ENCODE data around the gene STAT4.

The STAT4 gene

GRCh38 chr2:191056228-191056627, 94.6 kb downstream of the STAT4 start:
- no peaks in the 10 kb centered on the region for H3K9me3 ChIP-seq (ENCODE audit: low read length)
- no peak overlapping the region for H2AFZ ChIP-seq (ENCODE audit: low read depth, low read length)
- H3K36me3 ChIP-seq (ENCODE audit: insufficient read depth, low read length): no peaks in the 10 kb centered on the region

GRCh38 chr2:191053256-191053655, 97.5 kb downstream of the STAT4 start:
- no peak overlapping the region for H3K4me3 ChIP-seq (ENCODE audit: low read length)
- no peaks in the 10 kb centered on the region for H3K36me3 ChIP-seq (ENCODE audit: insufficient read depth, low read length)
- H3K9me3 ChIP-seq (ENCODE audit: low read length): no peaks in the 10 kb centered on the region
- no peaks in the 10 kb centered on the region for H3K27me3 ChIP-seq (ENCODE audit: insufficient read depth, low read length)
- H3K4me1 ChIP-seq (ENCODE audit: insufficient read depth, low read length): no peaks in the 10 kb centered on the region
- H2AFZ ChIP-seq (ENCODE audit: low read depth, low read length): no peak overlapping the region

More at GRCh38 chr2:191056228-191056627, 94.6 kb downstream of the STAT4 start:
- H3K4me3 ChIP-seq (ENCODE audit: low read length): no peak overlapping the region
- no peaks in the 10 kb centered on the region for H3K4me1 ChIP-seq (ENCODE audit: insufficient read depth, low read length)
- H3K27me3 ChIP-seq (ENCODE audit: insufficient read depth, low read length): no peaks in the 10 kb centered on the region

- Histone ChIP-seq H3K9me3 (ENCODE audit: low read length) (no peaks in the 10 kb centered on the region), H2AFZ (ENCODE audit: low read depth, low read length) (no peak overlapping the region), H3K36me3 (ENCODE audit: insufficient read depth, low read length) (no peaks in the 10 kb centered on the region), H3K4me1 (ENCODE audit: insufficient read depth, low read length) (no peaks in the 10 kb centered on the region), H3K4me3 (ENCODE audit: low read length) (no peak overlapping the region), H3K27me3 (ENCODE audit: insufficient read depth, low read length) (no peaks in the 10 kb centered on the region)
Observed at GRCh38 chr2:191051825-191052778, 98.7 kb downstream of the STAT4 start.

GRCh38 chr2:191051177-191051576, 99.6 kb downstream of the STAT4 start:
- Histone ChIP-seq H3K4me3 (ENCODE audit: low read length) (no peak overlapping the region), H3K36me3 (ENCODE audit: insufficient read depth, low read length) (no peaks in the 10 kb centered on the region), H2AFZ (ENCODE audit: low read depth, low read length) (no peak overlapping the region), H3K27me3 (ENCODE audit: insufficient read depth, low read length) (no peaks in the 10 kb centered on the region), H3K4me1 (ENCODE audit: insufficient read depth, low read length) (no peaks in the 10 kb centered on the region), H3K9me3 (ENCODE audit: low read length) (no peaks in the 10 kb centered on the region)

- Histone ChIP-seq H3K4me3 (ENCODE audit: low read length) (no peak overlapping the region), H3K27me3 (ENCODE audit: insufficient read depth, low read length) (no peaks in the 10 kb centered on the region), H3K9me3 (ENCODE audit: low read length) (no peaks in the 10 kb centered on the region), H2AFZ (ENCODE audit: low read depth, low read length) (no peak overlapping the region), H3K4me1 (ENCODE audit: insufficient read depth, low read length) (no peaks in the 10 kb centered on the region), H3K36me3 (ENCODE audit: insufficient read depth, low read length) (no peaks in the 10 kb centered on the region)
Observed at GRCh38 chr2:191050640-191050987, 100.2 kb downstream of the STAT4 start.

GRCh38 chr2:191049728-191050639, 100.8 kb downstream of the STAT4 start:
- Histone ChIP-seq H2AFZ (ENCODE audit: low read depth, low read length) (no peak overlapping the region), H3K27me3 (ENCODE audit: insufficient read depth, low read length) (no peaks in the 10 kb centered on the region), H3K36me3 (ENCODE audit: insufficient read depth, low read length) (no peaks in the 10 kb centered on the region), H3K4me3 (ENCODE audit: low read length) (no peak overlapping the region), H3K9me3 (ENCODE audit: low read length) (no peaks in the 10 kb centered on the region), H3K4me1 (ENCODE audit: insufficient read depth, low read length) (peaks cover 5% of the 10 kb centered on the region)

GRCh38 chr2:191048073-191048472, 102.7 kb downstream of the STAT4 start:
- no peak overlapping the region for H2AFZ ChIP-seq (ENCODE audit: low read depth, low read length)
- no peaks in the 10 kb centered on the region for H3K9me3 ChIP-seq (ENCODE audit: low read length)
- no peak overlapping the region for H3K4me3 ChIP-seq (ENCODE audit: low read length)
- H3K4me1 ChIP-seq (ENCODE audit: insufficient read depth, low read length): peaks cover 5% of the 10 kb centered on the region
- no peaks in the 10 kb centered on the region for H3K36me3 ChIP-seq (ENCODE audit: insufficient read depth, low read length)
- no peaks in the 10 kb centered on the region for H3K27me3 ChIP-seq (ENCODE audit: insufficient read depth, low read length)

- Histone ChIP-seq H3K36me3 (ENCODE audit: insufficient read depth, low read length) (no peaks in the 10 kb centered on the region), H2AFZ (ENCODE audit: low read depth, low read length) (no peak overlapping the region), H3K9me3 (ENCODE audit: low read length) (no peaks in the 10 kb centered on the region), H3K27me3 (ENCODE audit: insufficient read depth, low read length) (no peaks in the 10 kb centered on the region), H3K4me3 (ENCODE audit: low read length) (no peak overlapping the region), H3K4me1 (ENCODE audit: insufficient read depth, low read length) (peaks cover 5% of the 10 kb centered on the region)
Observed at GRCh38 chr2:191045141-191045540, 105.7 kb downstream of the STAT4 start.

GRCh38 chr2:191043438-191043837, 107.4 kb downstream of the STAT4 start:
- no peak overlapping the region for H3K4me3 ChIP-seq (ENCODE audit: low read length)
- no peaks in the 10 kb centered on the region for H3K27me3 ChIP-seq (ENCODE audit: insufficient read depth, low read length)
- no peaks in the 10 kb centered on the region for H3K9me3 ChIP-seq (ENCODE audit: low read length)
- no peak overlapping the region for H2AFZ ChIP-seq (ENCODE audit: low read depth, low read length)
- H3K36me3 ChIP-seq (ENCODE audit: insufficient read depth, low read length): no peaks in the 10 kb centered on the region
- peaks cover 5% of the 10 kb centered on the region for H3K4me1 ChIP-seq (ENCODE audit: insufficient read depth, low read length)

GRCh38 chr2:191041418-191042161, 109.2 kb downstream of the STAT4 start:
- no peak overlapping the region for H3K4me3 ChIP-seq (ENCODE audit: low read length)
- H2AFZ ChIP-seq (ENCODE audit: low read depth, low read length): no peak overlapping the region
- H3K4me1 ChIP-seq (ENCODE audit: insufficient read depth, low read length): peaks cover 5% of the 10 kb centered on the region
- no peaks in the 10 kb centered on the region for H3K9me3 ChIP-seq (ENCODE audit: low read length)
- H3K27me3 ChIP-seq (ENCODE audit: insufficient read depth, low read length): no peaks in the 10 kb centered on the region
- no peaks in the 10 kb centered on the region for H3K36me3 ChIP-seq (ENCODE audit: insufficient read depth, low read length)

- no peaks in the 10 kb centered on the region for H3K9me3 ChIP-seq (ENCODE audit: low read length)
Observed at GRCh38 chr2:191039616-191040015, 111.2 kb downstream of the STAT4 start.

GRCh38 chr2:191038741-191039140, 112.1 kb downstream of the STAT4 start:
- no peak overlapping the region for H3K4me3 ChIP-seq (ENCODE audit: low read length)

More at GRCh38 chr2:191039616-191040015, 111.2 kb downstream of the STAT4 start:
- H3K36me3 ChIP-seq (ENCODE audit: insufficient read depth, low read length): no peaks in the 10 kb centered on the region
- H3K4me3 ChIP-seq (ENCODE audit: low read length): no peak overlapping the region
- no peaks in the 10 kb centered on the region for H3K4me1 ChIP-seq (ENCODE audit: insufficient read depth, low read length)
- no peak overlapping the region for H2AFZ ChIP-seq (ENCODE audit: low read depth, low read length)
- H3K27me3 ChIP-seq (ENCODE audit: insufficient read depth, low read length): no peaks in the 10 kb centered on the region

More at GRCh38 chr2:191038741-191039140, 112.1 kb downstream of the STAT4 start:
- Histone ChIP-seq H3K36me3 (ENCODE audit: insufficient read depth, low read length) (no peaks in the 10 kb centered on the region), H3K27me3 (ENCODE audit: insufficient read depth, low read length) (no peaks in the 10 kb centered on the region), H3K4me1 (ENCODE audit: insufficient read depth, low read length) (no peaks in the 10 kb centered on the region), H2AFZ (ENCODE audit: low read depth, low read length) (no peak overlapping the region), H3K9me3 (ENCODE audit: low read length) (no peaks in the 10 kb centered on the region)
